Sigmoid colon (tissue), 7 donors: ENCODE results near the gene EGLN3. TPM values are rescaled to one million over a fixed set of nuclear protein-coding genes. Genes with fewer than 3 reads are reported as not detected.

Experiments
- DNase-seq: peaks from one replicate; pipeline ENCODE4 v3.0.0-alpha.2; 2019
- H3K27ac ChIP-seq, 4 donors: fragments of 200-600 bp; sonication (generic); one replicate each; pipeline ENCODE4 v1.5.1; 2016 to 2019; ENCODE audit warnings: mild to moderate bottlenecking in 1 of 4
- H3K27me3 ChIP-seq, 3 donors: fragments of 200-600 bp; sonication (generic); one replicate each; pipeline ENCODE4 v1.5.1; 2019; ENCODE audit warnings: mild to moderate bottlenecking in 1 of 3
- H3K36me3 ChIP-seq, 4 donors: fragments of 200-600 bp; sonication (generic); one replicate each; pipeline ENCODE4 v1.5.1; 2016 to 2019
- H3K4me1 ChIP-seq, 4 donors: fragments of 200-600 bp; sonication (generic); one replicate each; pipeline ENCODE4 v1.5.1; 2017 to 2019
- H3K4me3 ChIP-seq, 4 donors: fragments of 200-600 bp; sonication (generic); one replicate each; pipeline ENCODE4 v1.5.1; 2017 to 2019; ENCODE audit warnings: mild to moderate bottlenecking in 2 of 4, moderate library complexity in 1 of 4
- H3K9me3 ChIP-seq, 4 donors: fragments of 200-600 bp in 3 of 4; sonication (generic) in 3 of 4; one replicate each; pipeline versions ENCODE4 v1.5.1 to v1.6.1; 2013 to 2019
- EP300 ChIP-seq, 4 donors: sonication (generic); formaldehyde crosslinking; IDR thresholded peaks; one replicate each; pipeline ENCODE4 v1.6.1; 2017; ENCODE audit warnings: antibody characterized with exemption in 4 of 4
- POLR2A ChIP-seq, 2 donors: fragments of 450-650 bp; IDR thresholded peaks; one replicate each; pipeline ENCODE4 v1.6.1; 2016; ENCODE audit warnings: antibody characterized with exemption in 2 of 2, mild to moderate bottlenecking in 2 of 2, moderate library complexity in 2 of 2
- POLR2AphosphoS5 ChIP-seq, 4 donors: sonication (generic); formaldehyde crosslinking; IDR thresholded peaks; one replicate each; pipeline ENCODE4 v1.6.1; 2017; ENCODE audit warnings: antibody characterized with exemption in 4 of 4
- WGBS, 2 donors: extraction: QIAGEN DNeasy Blood & Tissue Kit; methylation state at CpG; one replicate each; pipeline ENCODE4 v1.1.7; 2013; 5-methylcytosine and 5-hydroxymethylcytosine counted together
- intact Hi-C: fragments of 100-400 bp; cut with DNase I; formaldehyde crosslinking; loops from one replicate; pipeline ENCODE4 v1.15.1; 2023
- polyA plus RNA-seq, 3 donors: library from polyadenylated mRNA; stranded (reverse); fragments of 200-250 nt; gene quantifications; one replicate each; pipeline ENCODE4 v1.2.3, GENCODE V29; 2013
- total RNA-seq, 4 donors: library from RNA; depleted of rRNA; stranded (reverse); fragments of >200 nt; gene quantifications; one replicate each; pipeline ENCODE4 v1.1.0, GENCODE V29; 2016
- TF ChIP-seq, protein P1 (sequence below), 4 experiments: fragments of 450-650 bp in 3 of 4; fragments of 200-600 bp in 1 of 4; IDR thresholded peaks; one replicate each; pipeline ENCODE4 v1.5.1; 2016 to 2019; ENCODE audit warnings: antibody characterized with exemption in 4 of 4, mild to moderate bottlenecking in 3 of 4, moderate library complexity in 2 of 4
- donor health status: healthy with polysubstance abuse.
- donor health status: Bipolar disorder and iron deficiency.
- donor health status: healthy.

The EGLN3 gene
- total and polyA plus RNA-seq, 7 donors, result 13.0 to 69.1 (median 18.5) TPM

DNA sequence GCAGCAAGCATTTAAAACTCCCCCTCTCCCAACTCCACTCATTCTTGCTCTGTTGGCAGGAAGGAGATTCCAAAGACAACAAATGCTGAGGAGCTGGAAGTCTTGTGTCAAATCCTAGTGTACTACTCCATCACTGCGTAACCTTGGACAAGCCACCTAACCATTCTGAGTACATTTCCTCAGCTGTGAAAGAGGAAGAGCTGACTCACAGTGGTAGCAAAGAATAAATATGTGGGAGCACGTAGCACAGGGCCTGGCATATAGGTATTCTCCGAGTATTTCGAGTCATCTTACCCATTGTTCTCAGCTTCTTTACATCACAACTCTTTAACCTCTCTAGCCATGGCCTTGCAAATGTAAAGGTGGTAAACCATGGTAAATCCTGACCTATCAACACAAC is 28.7 kb downstream of the EGLN3 start:
- H3K4me3 ChIP-seq, result no peak overlapping the region
- DNase-seq, result no peak
- no peaks in the 10 kb centered on the region for H3K9me3 ChIP-seq
- 83 to 91% methylated on average over 4 of the region's 4 CpGs for WGBS, 2 donors
- peaks cover 0 to 29% (median 0%) of the 10 kb centered on the region in 4 donors for H3K36me3 ChIP-seq
- intact Hi-C loops, result no loop called here
- TF ChIP-seq, protein P1, sequence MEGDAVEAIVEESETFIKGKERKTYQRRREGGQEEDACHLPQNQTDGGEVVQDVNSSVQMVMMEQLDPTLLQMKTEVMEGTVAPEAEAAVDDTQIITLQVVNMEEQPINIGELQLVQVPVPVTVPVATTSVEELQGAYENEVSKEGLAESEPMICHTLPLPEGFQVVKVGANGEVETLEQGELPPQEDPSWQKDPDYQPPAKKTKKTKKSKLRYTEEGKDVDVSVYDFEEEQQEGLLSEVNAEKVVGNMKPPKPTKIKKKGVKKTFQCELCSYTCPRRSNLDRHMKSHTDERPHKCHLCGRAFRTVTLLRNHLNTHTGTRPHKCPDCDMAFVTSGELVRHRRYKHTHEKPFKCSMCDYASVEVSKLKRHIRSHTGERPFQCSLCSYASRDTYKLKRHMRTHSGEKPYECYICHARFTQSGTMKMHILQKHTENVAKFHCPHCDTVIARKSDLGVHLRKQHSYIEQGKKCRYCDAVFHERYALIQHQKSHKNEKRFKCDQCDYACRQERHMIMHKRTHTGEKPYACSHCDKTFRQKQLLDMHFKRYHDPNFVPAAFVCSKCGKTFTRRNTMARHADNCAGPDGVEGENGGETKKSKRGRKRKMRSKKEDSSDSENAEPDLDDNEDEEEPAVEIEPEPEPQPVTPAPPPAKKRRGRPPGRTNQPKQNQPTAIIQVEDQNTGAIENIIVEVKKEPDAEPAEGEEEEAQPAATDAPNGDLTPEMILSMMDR (IDR thresholded peaks at IDR 0.05), result no peak
- TF ChIP-seq POLR2A (IDR thresholded peaks at IDR 0.05), result no peak
- no peaks in the 10 kb centered on the region for H3K27me3 ChIP-seq
- no peak overlapping the region for H3K27ac ChIP-seq
- peaks cover 0 to 8% (median 5%) of the 10 kb centered on the region in 4 donors for H3K4me1 ChIP-seq

DNA sequence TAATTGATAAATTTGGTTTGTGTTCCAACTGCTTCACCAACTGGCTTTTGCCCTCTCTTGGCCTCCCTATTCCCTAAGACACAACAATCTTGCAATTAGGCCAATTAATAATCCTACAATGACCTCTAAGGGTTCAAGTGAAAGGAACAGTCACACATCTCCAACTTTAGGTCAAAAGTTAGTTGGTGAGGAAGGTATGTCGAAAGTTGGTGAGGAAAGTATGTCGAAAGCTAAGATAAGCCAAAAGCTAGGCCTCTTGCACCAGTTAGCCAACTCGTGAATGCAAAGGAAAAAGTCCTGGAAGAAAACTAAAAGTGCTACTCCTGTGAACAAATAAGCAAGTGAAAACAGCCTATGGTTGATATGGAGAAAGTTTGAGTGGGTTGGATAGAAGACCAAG is 32.6 kb downstream of the EGLN3 start:
- Histone ChIP-seq H3K4me1 (peaks cover 0 to 27% (median 23%) of the 10 kb centered on the region in 4 donors), H3K9me3 (no peaks in the 10 kb centered on the region), H3K27me3 (no peaks in the 10 kb centered on the region), H3K4me3 (no peak overlapping the region), H3K36me3 (peaks cover 0 to 6% (median 0%) of the 10 kb centered on the region in 4 donors), H3K27ac (peak overlapping the region in 1 of 4 donors; percentile 27)
- no peak for DNase-seq
- TF ChIP-seq EP300 (IDR thresholded peaks at IDR 0.05) (no peak), POLR2AphosphoS5 (IDR thresholded peaks at IDR 0.05) (no peak), POLR2A (IDR thresholded peaks at IDR 0.05) (no peak)
- TF ChIP-seq, protein P1 (IDR thresholded peaks at IDR 0.05), result no peak
- 92 to 94% methylated on average over 3 of the region's 3 CpGs for WGBS, 2 donors
- intact Hi-C loops, result no loop called here

DNA sequence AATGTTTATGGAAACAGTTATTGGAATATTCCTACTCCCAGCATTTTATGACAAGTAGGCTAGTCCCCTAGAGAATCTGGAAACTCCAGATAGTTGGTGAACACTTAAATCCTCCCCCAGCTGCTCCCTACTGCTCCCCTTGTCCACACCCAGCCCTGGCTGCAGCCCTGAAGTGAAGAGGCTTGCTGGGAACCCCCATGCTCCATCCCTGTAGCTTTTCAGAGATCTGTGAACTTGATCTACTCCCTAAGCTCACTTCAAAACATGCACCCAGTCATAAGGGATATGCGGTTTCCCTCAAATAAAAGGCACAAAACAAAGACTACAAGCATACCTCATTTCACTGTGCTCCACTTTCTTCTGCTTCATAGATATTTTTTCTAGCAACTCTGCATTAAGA is 33.2 kb downstream of the EGLN3 start:
- Histone ChIP-seq H3K27me3 (no peaks in the 10 kb centered on the region), H3K4me3 (no peak overlapping the region), H3K36me3 (peaks cover 0 to 4% (median 0%) of the 10 kb centered on the region in 4 donors), H3K4me1 (peaks cover 0 to 27% (median 23%) of the 10 kb centered on the region in 4 donors), H3K27ac (peak overlapping the region in 3 of 4 donors; percentile 27 to 69 (median 56)), H3K9me3 (no peaks in the 10 kb centered on the region)
- TF ChIP-seq EP300 (IDR thresholded peaks at IDR 0.05) (no peak), POLR2A (IDR thresholded peaks at IDR 0.05) (no peak)
- intact Hi-C loops, result no loop called here
- no peak for DNase-seq
- 66 to 87% methylated on average over 1 of the region's 1 CpG for WGBS, 2 donors

DNA sequence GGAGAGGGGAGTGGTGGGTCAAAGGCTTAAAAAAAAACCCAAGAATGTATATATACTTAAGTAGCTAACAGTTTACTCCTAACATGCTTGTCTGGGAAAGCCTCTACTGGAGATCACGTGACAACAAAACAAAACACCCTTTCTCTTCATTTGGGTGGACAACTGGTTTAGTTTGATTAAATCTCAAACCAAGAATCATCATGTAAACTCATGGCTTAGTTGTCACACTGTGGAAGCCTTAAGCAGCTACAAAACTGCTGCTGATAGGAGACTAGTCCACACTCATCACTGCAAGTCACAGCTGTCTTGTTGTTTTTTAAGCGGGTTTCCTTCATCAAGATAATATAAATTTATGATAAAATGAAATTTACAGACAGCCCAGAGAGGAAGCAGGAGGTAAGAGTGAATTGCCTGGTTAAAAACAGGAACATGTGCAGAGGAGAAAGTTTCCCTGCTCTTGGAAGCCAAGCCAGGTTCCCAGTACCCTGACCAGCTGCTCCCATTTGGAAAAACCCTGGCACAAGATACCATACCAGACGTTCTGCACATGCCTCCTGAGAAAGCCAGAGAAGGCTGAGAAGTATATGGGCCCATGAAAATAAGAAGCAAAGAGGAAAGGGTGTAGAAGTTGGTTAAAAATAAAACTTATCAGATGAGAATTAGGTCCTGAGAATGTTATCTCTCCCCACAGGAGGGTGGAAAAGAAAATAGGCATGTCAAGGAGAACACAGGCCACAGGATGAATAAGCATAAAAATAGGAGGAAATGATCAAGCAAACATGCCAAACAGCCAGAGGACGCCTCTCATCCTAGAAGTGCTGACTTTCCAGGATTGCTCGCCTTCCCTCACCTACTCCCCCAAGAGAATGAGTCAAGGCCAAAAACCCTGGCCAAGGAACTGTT is 34.0 kb downstream of the EGLN3 start:
- peaks cover 0 to 27% (median 23%) of the 10 kb centered on the region in 4 donors for H3K4me1 ChIP-seq
- intact Hi-C loops, result no loop called here
- WGBS, 2 donors, result 30 to 34% methylated on average over 5 of the region's 5 CpGs
- H3K27me3 ChIP-seq, result no peaks in the 10 kb centered on the region
- peak overlapping the region in 3 of 4 donors; percentile 38 to 69 (median 56) for H3K27ac ChIP-seq
- TF ChIP-seq, protein P1 (IDR thresholded peaks at IDR 0.05), result no peak
- TF ChIP-seq POLR2AphosphoS5 (IDR thresholded peaks at IDR 0.05), result peak in 1 of 4 donors; percentile 8
- no peak overlapping the region for H3K4me3 ChIP-seq
- no peak for DNase-seq
- no peaks in the 10 kb centered on the region for H3K9me3 ChIP-seq
- no peaks in the 10 kb centered on the region for H3K36me3 ChIP-seq

DNA sequence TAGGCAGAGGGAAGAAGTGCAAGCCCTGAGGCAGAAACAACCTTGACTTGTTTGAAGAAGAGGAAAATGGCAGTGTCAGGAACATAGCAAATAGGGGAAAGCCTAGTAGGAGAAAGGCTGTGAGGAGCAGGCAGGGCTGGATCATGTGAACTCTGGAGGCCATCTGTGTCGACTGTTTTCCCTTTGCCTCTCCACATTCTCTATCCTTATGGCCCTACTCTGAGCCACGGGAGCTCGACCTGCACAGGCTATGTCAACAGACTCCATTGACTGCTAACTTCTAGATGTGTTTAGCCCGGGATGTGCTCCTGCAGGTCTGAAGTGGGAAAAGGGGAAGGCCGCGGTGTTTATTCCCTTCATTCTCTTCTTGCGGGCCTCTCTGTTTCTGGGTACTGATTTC is 35.2 kb downstream of the EGLN3 start:
- Histone ChIP-seq H3K36me3 (no peaks in the 10 kb centered on the region), H3K9me3 (no peaks in the 10 kb centered on the region), H3K27ac (peak overlapping the region in 2 of 4 donors; percentile 1 to 69), H3K4me1 (peaks cover 0 to 27% (median 23%) of the 10 kb centered on the region in 4 donors), H3K4me3 (no peak overlapping the region), H3K27me3 (no peaks in the 10 kb centered on the region)
- TF ChIP-seq POLR2AphosphoS5 (IDR thresholded peaks at IDR 0.05) (no peak), EP300 (IDR thresholded peaks at IDR 0.05) (no peak), POLR2A (IDR thresholded peaks at IDR 0.05) (no peak)
- TF ChIP-seq, protein P1 (IDR thresholded peaks at IDR 0.05), result no peak
- 81 to 93% methylated on average over 7 of the region's 7 CpGs for WGBS, 2 donors
- intact Hi-C loops, result no loop called here
- DNase-seq, result no peak
